Kidney (tissue), 14 donors: ENCODE results near the gene TIAM2. TPM values are rescaled to one million over a fixed set of nuclear protein-coding genes. Genes with fewer than 3 reads are reported as not detected.

Experiments used
- DNase-seq, 5 donors: peaks; one replicate each; pipeline ENCODE4 v3.0.0-alpha.2; 2013 to 2020
- FAIRE-seq: peaks from 2 replicates; lab custom pipeline; 2012; peaks lifted over from hg19 to GRCh38; lab: Jason Lieb, UNC
- H3K27ac ChIP-seq, 2 donors: one replicate each; pipeline ENCODE4 v1.7.0; 2013; ENCODE audit warnings: low read depth in 2 of 2, low read length in 2 of 2, inconsistent platforms in 1 of 2
- H3K27me3 ChIP-seq: one replicate; pipeline ENCODE4 v1.7.1; 2013; ENCODE audit warnings: low read length, inconsistent platforms; ENCODE audit not compliant: control insufficient read depth, insufficient read depth
- H3K36me3 ChIP-seq, 3 donors: one replicate each; pipeline versions ENCODE4 v1.7.0 to v1.7.1; 2013; ENCODE audit warnings: low read length in 3 of 3, control low read depth in 1 of 3, inconsistent platforms in 1 of 3; ENCODE audit not compliant: insufficient read depth in 3 of 3, control insufficient read depth in 2 of 3
- H3K4me1 ChIP-seq, 3 donors: one replicate each; pipeline versions ENCODE4 v1.7.0 to v1.7.1; 2013; ENCODE audit warnings: low read length in 3 of 3, inconsistent platforms in 1 of 3, low read depth in 1 of 3; ENCODE audit not compliant: control insufficient read depth in 2 of 3, insufficient read depth in 2 of 3
- H3K4me3 ChIP-seq, 3 donors: one replicate each; pipeline versions ENCODE4 v1.7.0 to v1.8.1; 2013; ENCODE audit warnings: low read length in 3 of 3, control low read depth in 1 of 3, inconsistent platforms in 1 of 3
- H3K9ac ChIP-seq, 3 donors: one replicate each; pipeline versions ENCODE4 v1.7.0 to v1.7.1; 2013; ENCODE audit warnings: low read length in 3 of 3, control low read depth in 1 of 3, inconsistent platforms in 1 of 3
- H3K9me3 ChIP-seq, 3 donors: one replicate each; pipeline versions ENCODE4 v1.7.0 to v1.7.1; 2013; ENCODE audit warnings: low read length in 3 of 3, control low read depth in 1 of 3, inconsistent platforms in 1 of 3; ENCODE audit not compliant: control insufficient read depth in 2 of 3, insufficient read depth in 1 of 3
- intact Hi-C: fragments of 100-400 bp; cut with DNase I; formaldehyde crosslinking; loops from one replicate; pipeline ENCODE4 v1.11.1; 2022
- polyA plus RNA-seq: library from polyadenylated mRNA; stranded (reverse); fragments of 350-450 nt; fragmentation: Illumina TruSeq; extraction: RNeasy Lipid Tissue Mini Kit (QIAGEN cat#74804); gene quantifications from one replicate; pipeline ENCODE4 v1.2.3, GENCODE V29; 2014; ENCODE audit warnings: low read depth, low replicate concordance; ENCODE audit not compliant: insufficient read depth
- total RNA-seq: library from RNA; stranded (reverse); fragmentation: NEBNext Ultra II Directional; extraction: Animal tissue kit (Norgen Biotek cat#: 25700); gene quantifications from one replicate; pipeline ENCODE4 v1.2.1, GENCODE V29; 2021
- TF ChIP-seq, protein P1 (sequence below): IDR thresholded peaks from 3 replicates; pipeline ENCODE4 v1.5.1; 2012; ENCODE audit warnings: mild to moderate bottlenecking, moderate library complexity, borderline replicate concordance; ENCODE audit not compliant: insufficient read depth; ENCODE audit errors: extremely low read depth
- donor health status: control.
- donor health status: control.
- donor health status: control.
- donor health status: control.
- donor health status: control.
- donor health status: DM: yes; HTN: yes; CAD: no.
- donor health status: Normal renal cell carcinoma (clear cell type).

The TIAM2 gene
- total and polyA plus RNA-seq, 2 donors from 2014 or later, result 6.8 to 7.6 TPM

DNA sequence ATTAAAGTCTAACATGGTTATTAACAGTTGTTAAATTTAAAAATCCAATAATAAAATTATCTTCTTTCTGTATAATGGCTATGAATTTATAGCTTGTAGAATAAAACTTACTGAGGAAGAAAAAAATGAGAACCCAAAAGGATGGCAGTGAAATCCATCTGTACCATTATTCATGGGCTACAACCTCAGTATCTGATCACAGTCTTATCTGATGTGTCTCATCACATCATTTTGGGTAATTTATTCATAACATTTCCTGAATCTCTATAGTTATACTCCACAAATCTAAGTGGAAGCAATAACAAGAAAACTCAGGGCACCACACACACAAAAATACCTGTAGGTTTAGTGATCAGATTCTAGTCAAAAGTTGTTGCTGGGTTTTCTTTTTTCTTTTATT is 276.0 kb downstream of the TIAM2 start:
- DNase-seq, result no peak
- FAIRE-seq, result no peak
- Histone ChIP-seq H3K36me3 (peaks cover 0 to 2% (median 0%) of the 10 kb centered on the region in 3 donors), H3K27ac (no peak overlapping the region), H3K27me3 (no peaks in the 10 kb centered on the region), H3K4me3 (no peak overlapping the region), H3K4me1 (no peaks in the 10 kb centered on the region), H3K9me3 (no peaks in the 10 kb centered on the region), H3K9ac (no peak overlapping the region)
- TF ChIP-seq, protein P1, sequence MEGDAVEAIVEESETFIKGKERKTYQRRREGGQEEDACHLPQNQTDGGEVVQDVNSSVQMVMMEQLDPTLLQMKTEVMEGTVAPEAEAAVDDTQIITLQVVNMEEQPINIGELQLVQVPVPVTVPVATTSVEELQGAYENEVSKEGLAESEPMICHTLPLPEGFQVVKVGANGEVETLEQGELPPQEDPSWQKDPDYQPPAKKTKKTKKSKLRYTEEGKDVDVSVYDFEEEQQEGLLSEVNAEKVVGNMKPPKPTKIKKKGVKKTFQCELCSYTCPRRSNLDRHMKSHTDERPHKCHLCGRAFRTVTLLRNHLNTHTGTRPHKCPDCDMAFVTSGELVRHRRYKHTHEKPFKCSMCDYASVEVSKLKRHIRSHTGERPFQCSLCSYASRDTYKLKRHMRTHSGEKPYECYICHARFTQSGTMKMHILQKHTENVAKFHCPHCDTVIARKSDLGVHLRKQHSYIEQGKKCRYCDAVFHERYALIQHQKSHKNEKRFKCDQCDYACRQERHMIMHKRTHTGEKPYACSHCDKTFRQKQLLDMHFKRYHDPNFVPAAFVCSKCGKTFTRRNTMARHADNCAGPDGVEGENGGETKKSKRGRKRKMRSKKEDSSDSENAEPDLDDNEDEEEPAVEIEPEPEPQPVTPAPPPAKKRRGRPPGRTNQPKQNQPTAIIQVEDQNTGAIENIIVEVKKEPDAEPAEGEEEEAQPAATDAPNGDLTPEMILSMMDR, result no peak
- intact Hi-C loops, result no loop called here

DNA sequence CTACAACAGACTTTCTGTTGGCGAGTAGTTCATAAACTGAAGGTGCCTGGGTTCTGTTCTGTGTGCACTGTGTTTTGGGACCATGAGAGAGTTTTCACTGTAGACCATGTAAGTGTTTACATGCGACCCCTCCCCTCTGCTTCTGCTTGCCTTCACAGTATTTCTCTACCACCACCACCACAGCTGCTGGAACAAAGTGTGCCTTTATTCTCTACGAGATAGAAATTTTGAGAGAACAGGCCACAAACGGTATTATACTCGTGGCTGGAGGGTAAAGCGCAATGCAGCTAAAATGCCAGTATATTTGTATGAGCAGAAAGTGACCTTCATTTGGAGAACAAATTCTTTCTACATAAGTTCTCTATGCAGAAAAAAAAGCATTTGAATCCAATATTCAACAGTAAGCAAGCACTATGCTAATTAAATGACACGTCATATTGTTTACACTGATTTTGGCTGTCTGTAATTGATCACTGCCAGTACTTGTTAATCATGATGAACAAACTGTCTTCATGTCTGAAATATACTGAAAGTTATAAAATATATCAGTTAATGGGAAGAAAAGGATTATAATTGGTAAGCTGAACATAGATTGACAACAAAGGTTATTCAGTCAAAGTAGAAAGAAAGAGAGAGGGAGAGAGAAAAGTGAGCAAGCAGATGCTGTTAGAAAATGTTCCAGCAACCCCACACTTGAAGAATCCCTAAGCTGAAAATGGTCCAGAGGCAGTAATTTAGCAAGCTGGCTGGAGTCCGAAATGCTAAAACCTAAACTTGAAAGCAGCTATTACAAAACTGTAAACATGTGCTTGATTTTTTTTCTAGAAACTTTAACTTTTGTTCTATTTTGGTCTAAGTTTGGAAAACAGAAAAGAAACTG is 277.5 kb downstream of the TIAM2 start:
- FAIRE-seq (no peak), DNase-seq (peak in 1 of 5 donors; percentile 70)
- no peaks in the 10 kb centered on the region for H3K27me3 ChIP-seq
- H3K4me1 ChIP-seq, result no peaks in the 10 kb centered on the region
- H3K9me3 ChIP-seq, result no peaks in the 10 kb centered on the region
- H3K36me3 ChIP-seq, result peaks cover 0 to 2% (median 0%) of the 10 kb centered on the region in 3 donors
- no peak overlapping the region for H3K4me3 ChIP-seq
- H3K9ac ChIP-seq, result no peak overlapping the region
- no peak overlapping the region for H3K27ac ChIP-seq
- intact Hi-C loops, result no loop called here
- TF ChIP-seq, protein P1, result no peak

DNA sequence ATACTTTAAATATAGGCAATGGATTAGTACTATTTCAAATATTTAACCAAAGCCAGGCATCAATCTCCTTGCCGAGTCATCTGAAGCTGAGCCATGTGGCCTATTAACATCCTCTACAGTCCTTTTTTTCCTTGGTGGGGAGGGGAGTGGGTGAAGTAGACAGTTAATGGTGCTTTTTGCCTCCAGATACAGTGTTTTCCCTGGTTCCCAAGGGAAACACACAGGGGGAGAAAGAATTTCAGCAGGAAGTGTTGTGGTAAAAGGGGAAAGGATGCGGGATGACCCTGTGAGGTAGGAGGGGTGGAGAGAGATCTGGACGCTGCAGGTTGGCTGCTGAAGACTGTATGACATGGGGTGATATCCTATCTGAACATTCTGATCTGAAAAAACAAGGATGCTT is 278.3 kb downstream of the TIAM2 start:
- no peak overlapping the region for H3K27ac ChIP-seq
- no peaks in the 10 kb centered on the region for H3K4me1 ChIP-seq
- no peak overlapping the region for H3K9ac ChIP-seq
- intact Hi-C loops, result no loop called here
- H3K9me3 ChIP-seq, result no peaks in the 10 kb centered on the region
- FAIRE-seq, result no peak
- TF ChIP-seq, protein P1, result no peak
- H3K27me3 ChIP-seq, result no peaks in the 10 kb centered on the region
- DNase-seq, result peak in 1 of 5 donors; percentile 44
- H3K4me3 ChIP-seq, result no peak overlapping the region
- peaks cover 0 to 2% (median 0%) of the 10 kb centered on the region in 3 donors for H3K36me3 ChIP-seq
